ENCODE data around the gene NHLRC2.

Gene NHLRC2

GRCh38 chr10:113920875-113921274, 66.4 kb downstream of the NHLRC2 start:
- Histone ChIP-seq H3K9me3 (replicated peaks in 1 of 2; ENCODE audit: control insufficient read depth in 2 of 2, insufficient read depth in 1 of 2, low read depth in 1 of 2, low read length in 2 of 2) (peaks cover 2 to 5% of the 10 kb centered on the region in 2 donors), H2BK12ac (ENCODE audit: low read length) (no peak overlapping the region), H3K18ac (ENCODE audit: low read length) (no peak overlapping the region), H3K4ac (ENCODE audit: low read length) (no peak overlapping the region), H3K23ac (ENCODE audit: low read depth, low read length, poor library complexity) (no peak overlapping the region), H2AK5ac (ENCODE audit: low read depth, low read length) (no peak overlapping the region), H3K4me1 (ENCODE audit: control insufficient read depth in 2 of 2, insufficient read depth in 1 of 2, low read depth in 1 of 2, low read length in 2 of 2) (no peaks in the 10 kb centered on the region), H3K4me2 (ENCODE audit: insufficient read depth, low read length, poor library complexity, severe bottlenecking) (no peak overlapping the region), H3K9ac (ENCODE audit: low read depth, low read length, poor library complexity) (no peak overlapping the region), H2BK5ac (ENCODE audit: low read length) (no peak overlapping the region), H3K14ac (ENCODE audit: low read length) (no peak overlapping the region), H3K27me3 (ENCODE audit: control insufficient read depth in 3 of 3, insufficient read depth in 3 of 3, low read depth in 1 of 3, low read length in 3 of 3) (peaks cover 0 to 3% (median 0%) of the 10 kb centered on the region in 3 experiments), H4K8ac (ENCODE audit: low read depth, low read length) (no peak overlapping the region), H3K79me1 (ENCODE audit: low read depth, low read length) (no peaks in the 10 kb centered on the region), H3K36me3 (replicated peaks in 1 of 2; ENCODE audit: control insufficient read depth in 2 of 2, insufficient read depth in 2 of 2, low read length in 2 of 2) (peaks cover 0 to 17% of the 10 kb centered on the region in 2 donors), H2AFZ (ENCODE audit: low read length) (no peak overlapping the region), H3K27ac (replicated peaks; ENCODE audit: low read length) (no peak overlapping the region), H4K91ac (ENCODE audit: low read depth, low read length, poor library complexity) (no peak overlapping the region), H3K4me3 (ENCODE audit: low read length in 2 of 2) (no peak overlapping the region), H2BK120ac (ENCODE audit: low read depth, low read length) (no peak overlapping the region), H2BK15ac (ENCODE audit: low read length) (no peak overlapping the region)
- DNase-seq (ENCODE audit: low spot score): no peak
- WGBS, 2 donors (ENCODE audit: extremely low coverage in 2 of 2, insufficient read length in 2 of 2, insufficient replicate concordance in 1 of 2): no CpG with 5 or more reads among the region's 3 CpGs

GRCh38 chr10:113921561-113922370, 67.3 kb downstream of the NHLRC2 start:
- Histone ChIP-seq H2AFZ (ENCODE audit: low read length) (no peak overlapping the region), H3K79me1 (ENCODE audit: low read depth, low read length) (no peaks in the 10 kb centered on the region), H3K14ac (ENCODE audit: low read length) (no peak overlapping the region), H2BK15ac (ENCODE audit: low read length) (no peak overlapping the region), H2BK5ac (ENCODE audit: low read length) (no peak overlapping the region), H2BK120ac (ENCODE audit: low read depth, low read length) (no peak overlapping the region), H3K36me3 (replicated peaks in 1 of 2; ENCODE audit: control insufficient read depth in 2 of 2, insufficient read depth in 2 of 2, low read length in 2 of 2) (peaks cover 0 to 16% of the 10 kb centered on the region in 2 donors), H3K27me3 (ENCODE audit: control insufficient read depth in 3 of 3, insufficient read depth in 3 of 3, low read depth in 1 of 3, low read length in 3 of 3) (peaks cover 0 to 3% (median 0%) of the 10 kb centered on the region in 3 experiments), H3K9ac (ENCODE audit: low read depth, low read length, poor library complexity) (no peak overlapping the region), H3K4me2 (ENCODE audit: insufficient read depth, low read length, poor library complexity, severe bottlenecking) (no peak overlapping the region), H3K4me3 (ENCODE audit: low read length in 2 of 2) (no peak overlapping the region), H2AK5ac (ENCODE audit: low read depth, low read length) (no peak overlapping the region), H3K9me3 (replicated peaks in 1 of 2; ENCODE audit: control insufficient read depth in 2 of 2, insufficient read depth in 1 of 2, low read depth in 1 of 2, low read length in 2 of 2) (peaks cover 2 to 5% of the 10 kb centered on the region in 2 donors), H4K8ac (ENCODE audit: low read depth, low read length) (no peak overlapping the region), H3K18ac (ENCODE audit: low read length) (no peak overlapping the region), H2BK12ac (ENCODE audit: low read length) (no peak overlapping the region), H3K4me1 (ENCODE audit: control insufficient read depth in 2 of 2, insufficient read depth in 1 of 2, low read depth in 1 of 2, low read length in 2 of 2) (no peaks in the 10 kb centered on the region), H3K27ac (replicated peaks; ENCODE audit: low read length) (no peak overlapping the region), H3K23ac (ENCODE audit: low read depth, low read length, poor library complexity) (no peak overlapping the region), H3K4ac (ENCODE audit: low read length) (no peak overlapping the region), H4K91ac (ENCODE audit: low read depth, low read length, poor library complexity) (no peak overlapping the region)
- no CpG with 5 or more reads among the region's 5 CpGs for WGBS, 2 donors (ENCODE audit: extremely low coverage in 2 of 2, insufficient read length in 2 of 2, insufficient replicate concordance in 1 of 2)
- no peak for DNase-seq (ENCODE audit: low spot score)

- H3K23ac ChIP-seq (ENCODE audit: low read depth, low read length, poor library complexity): peak overlapping the region; percentile 52
- peak overlapping the region; percentile 17 for H3K14ac ChIP-seq (ENCODE audit: low read length)
- no peak overlapping the region for H4K91ac ChIP-seq (ENCODE audit: low read depth, low read length, poor library complexity)
- no peak overlapping the region for H3K4me2 ChIP-seq (ENCODE audit: insufficient read depth, low read length, poor library complexity, severe bottlenecking)
- H2BK5ac ChIP-seq (ENCODE audit: low read length): no peak overlapping the region
- peaks cover 0 to 3% (median 0%) of the 10 kb centered on the region in 3 experiments for H3K27me3 ChIP-seq (ENCODE audit: control insufficient read depth in 3 of 3, insufficient read depth in 3 of 3, low read depth in 1 of 3, low read length in 3 of 3)
- H4K8ac ChIP-seq (ENCODE audit: low read depth, low read length): peak overlapping the region; percentile 32
- peaks cover 0 to 4% of the 10 kb centered on the region in 2 donors for H3K36me3 ChIP-seq (replicated peaks in 1 of 2; ENCODE audit: control insufficient read depth in 2 of 2, insufficient read depth in 2 of 2, low read length in 2 of 2)
- H3K4me1 ChIP-seq (ENCODE audit: control insufficient read depth in 2 of 2, insufficient read depth in 1 of 2, low read depth in 1 of 2, low read length in 2 of 2): no peaks in the 10 kb centered on the region
- no peak overlapping the region for H2BK12ac ChIP-seq (ENCODE audit: low read length)
- no peak overlapping the region for H2BK15ac ChIP-seq (ENCODE audit: low read length)
- peak overlapping the region; percentile 79 for H3K18ac ChIP-seq (ENCODE audit: low read length)
- no CpG with 5 or more reads among the region's 8 CpGs for WGBS, 2 donors (ENCODE audit: extremely low coverage in 2 of 2, insufficient read length in 2 of 2, insufficient replicate concordance in 1 of 2)
- H3K27ac ChIP-seq (replicated peaks; ENCODE audit: low read length): no peak overlapping the region
- no peaks in the 10 kb centered on the region for H3K79me1 ChIP-seq (ENCODE audit: low read depth, low read length)
- H3K4me3 ChIP-seq (ENCODE audit: low read length in 2 of 2): no peak overlapping the region
- no peak overlapping the region for H2AFZ ChIP-seq (ENCODE audit: low read length)
- no peak overlapping the region for H2AK5ac ChIP-seq (ENCODE audit: low read depth, low read length)
- no peak overlapping the region for H2BK120ac ChIP-seq (ENCODE audit: low read depth, low read length)
- peak overlapping the region; percentile 72 for H3K4ac ChIP-seq (ENCODE audit: low read length)
- H3K9me3 ChIP-seq (replicated peaks in 1 of 2; ENCODE audit: control insufficient read depth in 2 of 2, insufficient read depth in 1 of 2, low read depth in 1 of 2, low read length in 2 of 2): peaks cover 2 to 5% of the 10 kb centered on the region in 2 donors
- no peak for DNase-seq (ENCODE audit: low spot score)
- no peak overlapping the region for H3K9ac ChIP-seq (ENCODE audit: low read depth, low read length, poor library complexity)
These were observed 68.5 kb downstream of the NHLRC2 start for GRCh38 chr10:113922787-113923570.

GRCh38 chr10:113924186-113924585, 69.7 kb downstream of the NHLRC2 start:
- Histone ChIP-seq H2BK5ac (ENCODE audit: low read length) (no peak overlapping the region), H3K27ac (replicated peaks; ENCODE audit: low read length) (no peak overlapping the region), H3K4ac (ENCODE audit: low read length) (no peak overlapping the region), H3K9me3 (replicated peaks in 1 of 2; ENCODE audit: control insufficient read depth in 2 of 2, insufficient read depth in 1 of 2, low read depth in 1 of 2, low read length in 2 of 2) (peaks cover 2 to 3% of the 10 kb centered on the region in 2 donors), H2BK12ac (ENCODE audit: low read length) (no peak overlapping the region), H2BK15ac (ENCODE audit: low read length) (no peak overlapping the region), H3K36me3 (replicated peaks in 1 of 2; ENCODE audit: control insufficient read depth in 2 of 2, insufficient read depth in 2 of 2, low read length in 2 of 2) (no peaks in the 10 kb centered on the region), H4K8ac (ENCODE audit: low read depth, low read length) (no peak overlapping the region), H3K4me1 (ENCODE audit: control insufficient read depth in 2 of 2, insufficient read depth in 1 of 2, low read depth in 1 of 2, low read length in 2 of 2) (no peaks in the 10 kb centered on the region), H3K27me3 (ENCODE audit: control insufficient read depth in 3 of 3, insufficient read depth in 3 of 3, low read depth in 1 of 3, low read length in 3 of 3) (peaks cover 0 to 3% (median 0%) of the 10 kb centered on the region in 3 experiments), H2AK5ac (ENCODE audit: low read depth, low read length) (no peak overlapping the region), H3K4me3 (ENCODE audit: low read length in 2 of 2) (no peak overlapping the region), H4K91ac (ENCODE audit: low read depth, low read length, poor library complexity) (no peak overlapping the region), H3K18ac (ENCODE audit: low read length) (no peak overlapping the region), H2BK120ac (ENCODE audit: low read depth, low read length) (no peak overlapping the region), H3K79me1 (ENCODE audit: low read depth, low read length) (no peaks in the 10 kb centered on the region), H3K14ac (ENCODE audit: low read length) (no peak overlapping the region), H3K9ac (ENCODE audit: low read depth, low read length, poor library complexity) (no peak overlapping the region), H3K23ac (ENCODE audit: low read depth, low read length, poor library complexity) (no peak overlapping the region), H2AFZ (ENCODE audit: low read length) (no peak overlapping the region), H3K4me2 (ENCODE audit: insufficient read depth, low read length, poor library complexity, severe bottlenecking) (no peak overlapping the region)
- no CpG with 5 or more reads among the region's 1 CpG for WGBS, 2 donors (ENCODE audit: extremely low coverage in 2 of 2, insufficient read length in 2 of 2, insufficient replicate concordance in 1 of 2)
- DNase-seq (ENCODE audit: low spot score): no peak
